HG03571 (cell line): ENCODE results near the gene ANKRD13D.

Source experiments
- ATAC-seq: cut with Tn5 transposase; IDR thresholded peaks from one replicate; pipeline ENCODE4 v1.9.1; 2021; ENCODE audit not compliant: unreplicated experiment

Gene ANKRD13D

DNA sequence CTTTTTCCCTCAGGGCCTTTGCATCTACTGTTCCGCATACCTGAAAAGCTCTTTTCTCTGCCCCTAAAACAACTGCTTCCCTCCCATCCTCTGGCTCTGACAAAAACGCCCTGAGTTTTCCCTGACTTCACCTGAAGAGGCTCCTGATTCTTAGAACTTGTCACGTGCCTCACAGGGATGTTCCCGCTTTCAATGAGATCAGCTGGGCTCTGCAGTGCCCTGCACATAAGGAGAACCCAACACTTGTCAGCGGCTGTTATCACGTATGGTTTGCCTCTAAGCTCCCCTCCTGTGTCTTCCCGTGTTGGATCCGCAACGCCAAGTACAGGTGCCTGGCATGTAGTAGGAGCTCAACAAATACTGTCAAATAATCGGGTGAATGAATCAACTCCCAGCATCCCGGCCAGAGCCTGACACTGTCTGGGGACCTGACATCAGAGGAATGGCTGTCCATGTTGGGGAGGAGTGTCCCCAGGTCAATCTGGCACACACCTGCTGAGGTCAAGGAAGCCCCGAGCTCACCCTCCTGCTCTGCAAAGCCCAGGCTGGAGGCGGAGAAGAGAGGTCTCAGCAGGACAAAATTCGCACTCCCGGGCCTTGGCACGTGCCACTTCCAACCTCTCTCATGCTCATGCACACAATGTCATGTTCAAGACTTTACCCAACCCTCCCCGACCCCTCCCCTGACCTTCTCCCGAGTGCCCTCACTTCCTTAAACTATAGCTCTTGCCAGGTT, 27.0 kb upstream of the ANKRD13D start:
- ATAC-seq: no peak

GRCh38 chr11:67262731-67263675, 26.1 kb upstream of the ANKRD13D start:
- ATAC-seq: no peak

GRCh38 chr11:67264260-67264659, 24.8 kb upstream of the ANKRD13D start:
- no peak for ATAC-seq

- no peak for ATAC-seq
Measured at GRCh38 chr11:67264877-67265632, 24.0 kb upstream of the ANKRD13D start.

DNA sequence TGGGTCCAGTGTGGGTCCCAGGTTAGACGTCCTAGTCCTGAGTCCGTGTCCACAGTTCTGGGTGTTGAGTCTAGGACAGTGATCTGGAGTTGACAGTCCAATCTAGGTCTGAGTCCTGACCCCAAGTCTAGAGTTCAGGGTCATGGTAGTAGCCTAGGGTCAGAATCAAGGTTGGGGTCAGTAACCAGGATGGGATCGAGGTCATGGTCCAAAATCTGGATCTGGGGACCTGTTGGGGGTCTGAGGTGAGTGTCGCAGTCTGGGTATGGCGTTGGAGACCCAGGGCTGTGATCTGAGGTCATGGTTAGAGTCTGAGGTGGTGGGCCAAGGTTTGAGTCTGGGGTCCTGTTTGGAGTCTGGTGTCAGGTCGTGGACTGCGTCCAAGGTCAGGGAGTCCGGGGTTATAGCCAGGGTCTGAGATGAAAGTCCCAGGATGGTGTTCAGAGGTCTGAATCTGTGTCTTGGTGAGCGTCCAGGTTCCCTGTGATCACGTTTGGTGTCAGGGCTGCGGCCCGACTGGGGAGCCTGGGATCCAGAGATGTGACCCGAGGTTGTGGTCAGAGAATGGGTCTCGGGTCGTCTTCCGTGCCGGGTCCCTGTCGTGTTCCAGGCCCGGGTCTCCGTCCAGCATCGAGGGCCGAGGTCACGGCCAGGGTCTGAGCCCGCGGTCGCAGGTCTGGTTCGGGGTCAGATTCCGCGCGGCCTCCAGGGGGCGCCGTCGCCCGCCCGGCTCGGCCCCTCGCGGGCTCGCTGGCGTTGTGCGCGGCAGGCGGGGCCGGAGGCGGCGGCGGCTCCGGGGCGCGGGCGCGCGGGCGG, 23.3 kb upstream of the ANKRD13D start:
- ATAC-seq: peak; percentile 36

GRCh38 chr11:67266449-67267187, 22.5 kb upstream of the ANKRD13D start, which contains the start of gene GRK2:
Gene GRK2, plus strand, starts transcription at chr11:67266473. Its CDS starts 227 bp downstream, at chr11:67266700.
- peak; percentile 13 for ATAC-seq

GRCh38 chr11:67267188-67268080, 21.7 kb upstream of the ANKRD13D start:
- ATAC-seq: no peak

DNA sequence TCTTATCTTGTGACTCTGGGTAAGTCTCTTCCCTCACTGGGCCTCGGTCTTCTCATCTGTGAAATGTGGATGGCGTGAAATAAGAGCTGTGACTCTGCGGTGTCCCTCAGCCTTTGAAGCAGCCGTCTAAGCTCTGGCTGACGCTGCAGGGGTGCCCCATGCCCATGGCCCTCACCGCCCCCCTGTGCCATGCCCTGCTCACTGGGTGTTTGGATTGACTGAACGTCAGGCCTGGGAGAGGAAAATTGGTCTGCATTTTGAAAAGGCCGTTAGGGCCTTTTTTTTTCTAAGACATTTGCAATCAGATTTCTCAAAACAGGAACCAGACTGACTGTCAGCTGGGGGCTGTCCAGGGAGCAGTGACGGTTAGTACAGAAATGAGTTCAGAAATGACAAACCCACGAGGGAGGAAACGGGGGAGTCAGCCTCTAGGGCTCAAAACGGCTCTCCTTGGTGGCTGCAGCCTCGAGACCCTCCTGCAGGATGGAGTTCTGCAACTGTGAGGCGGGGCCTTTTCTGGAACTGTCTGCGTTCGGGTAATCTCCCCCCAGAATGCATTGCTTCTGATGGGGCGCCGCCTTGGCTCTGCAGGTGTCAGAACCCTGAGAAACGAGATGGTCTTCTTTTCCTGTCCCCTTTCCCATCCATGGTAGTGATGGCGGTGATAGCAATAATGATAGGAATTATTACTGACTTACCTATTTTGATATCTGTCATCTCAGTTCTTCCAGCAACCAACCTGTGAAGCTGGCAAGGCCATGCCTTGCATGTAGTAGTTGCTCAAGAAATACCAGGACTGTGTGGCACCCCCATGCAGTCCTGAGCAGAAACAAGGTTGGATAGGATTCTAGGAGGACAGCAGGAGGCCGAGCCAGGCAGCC, 20.8 kb upstream of the ANKRD13D start:
- ATAC-seq: peak; percentile 36

DNA sequence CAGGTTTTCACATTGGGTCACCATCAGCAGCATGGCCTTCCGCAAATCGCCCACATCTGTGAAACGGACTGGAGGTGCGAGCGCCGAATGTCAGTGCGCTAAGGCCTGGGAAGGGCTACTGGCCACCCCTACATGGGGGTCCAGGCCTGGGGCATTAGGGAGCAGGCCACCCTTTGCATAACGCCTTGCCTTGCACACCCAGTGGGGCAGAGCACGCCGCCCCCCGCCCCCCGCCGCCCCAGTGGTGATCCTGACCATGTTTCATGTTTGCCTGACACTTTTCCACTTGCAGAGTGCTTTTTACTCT, 20.2 kb upstream of the ANKRD13D start:
- no peak for ATAC-seq

- no peak for ATAC-seq
Measured at GRCh38 chr11:67269401-67270255, 19.5 kb upstream of the ANKRD13D start.

DNA sequence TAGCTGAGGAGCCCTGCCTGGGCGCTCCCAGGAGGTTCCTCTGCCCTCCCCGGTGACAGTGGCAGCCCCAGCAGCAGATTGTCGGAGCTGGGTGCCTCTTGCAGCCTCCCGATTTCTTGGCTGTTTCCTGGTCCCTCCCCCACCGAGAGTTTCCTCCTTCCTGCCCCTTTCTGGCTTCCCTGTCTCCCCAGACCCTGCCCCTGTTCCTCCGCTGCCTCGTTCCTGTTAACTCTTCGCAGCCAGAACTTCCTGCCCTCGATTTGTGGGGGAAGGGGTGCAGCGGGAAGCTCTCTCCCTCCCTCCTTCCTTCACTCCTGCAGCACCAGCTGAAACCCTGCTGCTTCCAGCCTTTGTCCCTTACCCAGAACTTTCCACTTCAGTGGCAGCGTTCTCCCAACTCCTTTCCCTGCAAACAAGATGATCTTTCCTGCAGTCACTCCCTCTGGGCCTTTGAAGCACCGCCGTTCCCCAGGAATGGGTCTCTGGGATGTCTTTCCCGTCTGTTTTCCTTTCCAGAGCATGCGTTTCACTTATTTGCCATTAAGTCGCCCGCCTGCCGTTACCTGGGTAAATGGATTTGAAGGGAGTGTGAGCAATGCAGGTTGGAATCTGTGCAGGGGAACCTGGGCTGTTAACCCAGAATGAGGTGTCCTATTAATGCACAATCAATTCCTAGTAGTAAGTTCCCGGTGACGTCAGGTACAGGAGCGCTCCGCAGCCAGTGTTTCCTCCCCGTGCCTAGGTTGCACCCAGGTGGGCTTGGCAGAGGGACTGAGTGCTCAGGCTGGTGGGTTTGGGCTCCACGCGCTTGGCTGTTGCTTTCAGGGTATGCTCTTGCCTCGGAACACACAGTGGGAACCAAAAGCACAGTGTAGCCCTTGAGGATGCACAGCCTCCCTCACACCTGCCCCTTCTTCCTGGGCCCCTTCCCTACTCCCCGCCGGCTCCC, 18.6 kb upstream of the ANKRD13D start:
- ATAC-seq: no peak

DNA sequence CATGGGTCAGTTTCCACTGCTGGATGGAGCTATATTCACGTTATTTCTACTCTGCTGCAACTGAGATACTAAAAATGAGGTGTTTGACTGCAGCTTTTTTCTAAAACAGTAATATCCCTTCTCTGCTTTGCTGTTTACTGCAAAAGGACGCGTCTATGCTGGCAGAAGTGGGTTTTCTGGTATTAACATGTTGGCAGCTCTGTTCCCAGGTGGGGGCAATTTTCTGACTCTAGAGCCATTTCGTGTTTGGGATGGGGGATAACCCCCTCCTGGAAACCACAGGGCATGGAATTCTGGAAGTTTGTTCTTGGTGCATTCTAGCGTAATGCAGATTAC, 17.9 kb upstream of the ANKRD13D start:
- no peak for ATAC-seq

- ATAC-seq: no peak
Measured at GRCh38 chr11:67271541-67272284, 17.4 kb upstream of the ANKRD13D start.

GRCh38 chr11:67272327-67273259, 16.5 kb upstream of the ANKRD13D start:
- no peak for ATAC-seq
